GOT3 (cell line): Measurements from ENCODE around the gene SRSF11.
A peak's percentile ranks its signal among the peaks of the same experiment; 100 is the strongest.
"Not testable (repeated sequence)": the region's sequence is repeated elsewhere in the genome, so short reads cannot be mapped to it uniquely, and the experiment has no call there.

Experiments used
- DNase-seq: peaks from one replicate; lab custom pipeline; 2025; ENCODE audit warnings: mixed read lengths; lab: John Stamatoyannopoulos, UW

Gene SRSF11, protein sequence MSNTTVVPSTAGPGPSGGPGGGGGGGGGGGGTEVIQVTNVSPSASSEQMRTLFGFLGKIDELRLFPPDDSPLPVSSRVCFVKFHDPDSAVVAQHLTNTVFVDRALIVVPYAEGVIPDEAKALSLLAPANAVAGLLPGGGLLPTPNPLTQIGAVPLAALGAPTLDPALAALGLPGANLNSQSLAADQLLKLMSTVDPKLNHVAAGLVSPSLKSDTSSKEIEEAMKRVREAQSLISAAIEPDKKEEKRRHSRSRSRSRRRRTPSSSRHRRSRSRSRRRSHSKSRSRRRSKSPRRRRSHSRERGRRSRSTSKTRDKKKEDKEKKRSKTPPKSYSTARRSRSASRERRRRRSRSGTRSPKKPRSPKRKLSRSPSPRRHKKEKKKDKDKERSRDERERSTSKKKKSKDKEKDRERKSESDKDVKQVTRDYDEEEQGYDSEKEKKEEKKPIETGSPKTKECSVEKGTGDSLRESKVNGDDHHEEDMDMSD

DNA sequence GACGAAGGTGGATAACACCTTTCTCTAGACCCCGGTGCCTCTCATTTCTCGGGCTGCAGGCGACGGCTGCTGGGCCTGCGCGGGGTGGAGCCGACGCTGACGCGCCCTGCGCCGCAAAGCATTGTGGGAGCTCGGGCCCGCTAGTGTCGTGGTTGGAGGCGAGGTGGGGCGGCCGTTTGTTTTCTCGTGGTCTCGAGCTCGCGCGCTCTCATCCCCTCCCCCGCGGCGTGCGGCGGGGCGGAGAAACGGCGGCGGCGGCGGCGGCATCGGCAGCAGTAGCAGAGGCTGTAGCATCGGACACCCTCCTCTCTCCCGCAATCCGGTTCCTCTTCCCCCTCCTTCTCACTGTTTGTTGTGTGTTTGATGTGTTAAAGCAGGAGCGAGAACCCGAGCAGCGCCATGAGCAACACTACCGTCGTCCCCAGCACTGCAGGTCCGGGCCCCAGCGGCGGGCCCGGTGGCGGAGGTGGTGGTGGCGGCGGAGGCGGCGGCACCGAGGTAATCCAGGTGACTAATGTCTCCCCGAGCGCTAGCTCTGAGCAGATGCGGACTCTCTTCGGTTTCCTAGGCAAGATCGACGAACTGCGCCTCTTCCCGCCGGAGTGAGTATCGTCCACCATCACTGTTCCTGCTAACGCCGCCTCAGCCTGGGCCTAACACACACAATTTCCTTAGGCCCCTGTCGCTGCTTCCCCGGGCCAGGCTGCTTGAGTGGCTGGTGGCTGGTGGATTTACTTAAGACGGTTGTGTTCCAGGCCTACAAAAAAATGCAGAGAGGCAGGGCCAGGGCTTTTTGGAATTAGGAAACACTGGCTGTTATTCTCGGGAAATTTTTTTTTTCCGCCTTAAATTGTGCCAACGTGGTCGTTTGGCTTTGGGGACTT lies at the start of gene SRSF11:
TSS of gene SRSF11 (plus strand) at position 143 of the 884 bp plus-strand sequence. CDS start at position 400, 257 bp downstream.
- DNase-seq, result peak; percentile 77

DNA sequence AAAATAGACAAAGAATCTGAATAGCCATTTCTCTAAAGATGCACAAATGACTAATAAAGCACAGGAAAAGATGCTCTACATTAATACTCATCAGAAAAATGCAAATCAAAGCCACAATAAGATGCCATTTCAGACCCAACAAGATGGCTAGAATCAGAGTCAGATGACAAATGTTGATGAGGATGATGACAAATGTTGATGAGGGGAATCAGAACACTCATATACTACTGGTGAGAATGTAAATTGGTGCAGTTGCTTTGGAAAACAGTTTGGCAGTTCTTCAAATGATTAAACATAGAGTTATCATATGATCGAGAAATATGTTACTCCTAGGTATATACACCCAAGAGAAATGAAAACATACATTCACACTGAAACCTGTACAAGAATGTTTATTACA lies 49.7 kb upstream of the SRSF11 start:
- no peak for DNase-seq

DNA sequence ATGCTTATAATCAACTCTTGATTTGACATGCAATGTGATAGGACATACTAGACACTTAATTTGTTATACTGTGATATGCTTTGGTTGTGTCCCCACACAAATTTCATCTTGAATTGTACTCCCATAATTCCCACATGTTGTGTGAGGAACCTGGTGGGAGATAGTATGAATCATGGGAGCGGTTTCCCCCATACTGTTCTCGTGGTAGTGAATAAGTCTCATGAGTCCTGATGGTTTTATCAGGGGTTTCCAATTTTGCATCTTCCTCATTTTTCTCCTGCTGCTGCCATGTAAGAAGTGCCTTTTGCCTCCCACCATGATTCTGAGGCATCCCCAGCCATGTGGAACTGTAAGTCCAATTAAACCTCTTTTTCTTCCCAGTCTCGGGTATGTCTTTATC lies 36.0 kb upstream of the SRSF11 start:
- not testable (repeated sequence) for DNase-seq

DNA sequence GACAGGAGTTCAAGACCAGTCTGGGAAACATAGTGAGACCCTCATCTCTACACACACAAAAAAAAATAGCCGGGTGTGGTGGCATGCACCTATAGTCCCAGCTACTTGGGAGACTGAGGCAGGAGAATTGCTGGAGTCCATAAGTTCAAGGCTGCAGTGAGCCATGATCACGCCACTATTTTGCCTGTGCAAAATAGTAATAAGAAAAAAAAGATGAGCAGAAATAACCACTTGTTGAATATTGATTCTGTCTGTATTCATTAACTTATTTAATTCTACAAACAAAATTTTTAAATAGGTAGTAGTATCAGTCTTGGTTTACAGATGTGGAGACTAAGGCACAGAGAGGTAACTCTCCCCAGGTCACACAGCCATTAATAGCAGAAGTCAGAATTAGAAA lies 32.7 kb upstream of the SRSF11 start:
- no peak for DNase-seq

DNA sequence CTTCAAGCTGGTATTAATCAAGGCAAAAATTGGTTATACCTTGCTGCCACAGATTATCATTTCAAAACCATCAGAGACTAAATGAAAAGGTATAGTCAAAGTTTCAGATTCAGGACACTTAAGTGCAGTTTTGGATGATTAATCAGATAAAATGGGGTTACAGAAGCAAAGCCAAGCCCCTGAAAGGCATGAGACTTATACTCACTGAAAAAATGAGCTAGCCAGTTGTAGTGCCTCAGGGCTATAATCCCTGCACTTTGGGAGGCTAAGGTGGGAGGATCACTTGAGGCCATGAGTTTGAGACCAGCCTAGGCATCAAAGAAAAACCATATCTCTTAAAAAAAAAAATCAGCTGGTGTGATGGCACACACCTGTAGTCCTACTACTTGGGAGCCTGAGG lies 31.0 kb upstream of the SRSF11 start:
- no peak for DNase-seq

DNA sequence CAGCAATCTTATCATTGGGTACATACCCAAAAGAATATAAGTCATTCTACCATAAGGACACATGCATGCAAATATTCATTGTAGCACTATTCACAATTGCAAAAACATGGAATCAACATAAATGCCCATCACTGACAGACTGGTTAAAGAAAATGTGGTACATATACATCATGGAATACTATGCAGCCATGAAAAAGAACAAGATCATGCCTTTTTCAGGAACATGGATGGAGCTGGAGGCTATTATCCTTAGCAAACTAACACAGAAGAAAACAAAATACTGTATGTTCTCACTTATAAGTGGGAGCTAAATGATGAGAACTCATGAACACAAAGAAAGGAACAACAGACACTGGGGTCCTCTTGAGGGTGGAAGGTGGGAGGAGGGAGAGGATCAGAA lies 28.7 kb upstream of the SRSF11 start:
- DNase-seq, result not testable (repeated sequence)

DNA sequence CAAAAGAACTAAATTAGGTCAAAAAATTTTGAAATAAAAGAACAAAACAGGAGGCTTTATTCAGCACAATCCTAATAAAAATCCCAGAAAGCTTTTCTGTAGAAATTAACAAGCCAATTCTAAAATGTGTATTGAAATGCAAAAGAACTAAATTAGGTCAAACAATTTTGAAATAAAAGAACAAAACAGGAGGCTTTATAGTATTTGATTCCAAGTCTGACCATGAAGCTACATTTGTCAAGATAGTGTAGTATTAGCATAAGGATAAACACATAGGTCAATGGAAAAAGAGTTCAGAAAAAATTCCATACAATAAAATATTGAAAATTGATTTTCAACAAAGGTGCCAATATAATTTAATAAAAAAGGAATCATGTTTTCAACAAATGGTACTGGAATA lies 26.6 kb upstream of the SRSF11 start:
- DNase-seq, result no peak

DNA sequence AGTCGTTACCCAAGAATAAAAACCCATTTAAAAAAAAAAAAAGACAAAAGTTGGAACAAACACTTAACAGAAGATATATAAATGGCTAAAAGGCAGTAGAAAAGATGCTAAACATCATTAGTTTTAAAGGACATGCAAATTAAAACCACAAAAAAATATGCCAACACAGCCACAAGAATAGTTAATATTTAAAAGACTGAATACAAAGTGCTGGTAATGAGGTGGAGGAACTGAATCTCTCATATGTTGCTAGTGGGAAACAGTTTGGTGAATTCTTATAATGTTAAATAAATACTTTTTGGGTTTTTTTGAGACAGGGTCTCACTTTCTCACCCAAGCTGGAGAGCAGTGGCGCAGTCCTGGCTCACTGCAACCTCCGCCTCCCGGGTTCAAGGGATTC lies 25.8 kb upstream of the SRSF11 start:
- no peak for DNase-seq

DNA sequence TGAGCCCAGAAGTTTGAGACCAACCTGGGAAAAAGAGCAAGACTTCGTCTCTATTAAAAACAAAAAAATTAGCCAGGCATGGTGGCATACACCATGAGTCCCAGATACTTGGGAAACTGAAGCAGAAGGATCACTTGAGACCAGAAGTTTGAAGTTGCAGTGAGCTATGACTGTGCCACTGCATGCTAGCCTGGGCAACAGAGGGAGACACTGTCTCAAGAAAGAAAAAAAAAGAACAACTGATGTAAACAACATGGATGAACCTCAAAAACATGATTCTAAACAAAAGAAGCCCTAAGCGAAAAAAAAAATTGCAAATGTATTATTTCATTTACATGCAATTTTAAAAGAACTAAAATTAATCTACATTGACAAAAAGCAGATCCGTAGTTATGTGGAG lies 24.8 kb upstream of the SRSF11 start:
- no peak for DNase-seq

DNA sequence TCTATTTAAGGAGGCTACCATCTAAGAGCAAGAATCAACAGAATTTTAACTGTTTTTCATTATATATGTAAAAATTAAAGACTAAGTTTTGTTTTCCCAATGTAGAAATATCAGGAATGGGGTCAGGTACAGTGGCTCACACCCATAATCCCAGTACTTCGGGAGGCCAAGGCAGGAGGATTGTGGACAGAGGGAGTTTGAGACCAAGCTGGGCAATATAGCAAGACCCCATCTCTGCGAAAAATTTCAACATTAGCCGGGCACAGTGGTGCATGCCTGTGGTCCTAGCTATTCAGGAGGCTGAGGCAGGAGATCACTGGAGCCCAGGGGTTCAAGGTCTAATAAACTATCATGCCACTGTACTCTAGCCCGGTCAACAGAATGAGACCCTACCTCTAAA lies 21.1 kb upstream of the SRSF11 start:
- no peak for DNase-seq

DNA sequence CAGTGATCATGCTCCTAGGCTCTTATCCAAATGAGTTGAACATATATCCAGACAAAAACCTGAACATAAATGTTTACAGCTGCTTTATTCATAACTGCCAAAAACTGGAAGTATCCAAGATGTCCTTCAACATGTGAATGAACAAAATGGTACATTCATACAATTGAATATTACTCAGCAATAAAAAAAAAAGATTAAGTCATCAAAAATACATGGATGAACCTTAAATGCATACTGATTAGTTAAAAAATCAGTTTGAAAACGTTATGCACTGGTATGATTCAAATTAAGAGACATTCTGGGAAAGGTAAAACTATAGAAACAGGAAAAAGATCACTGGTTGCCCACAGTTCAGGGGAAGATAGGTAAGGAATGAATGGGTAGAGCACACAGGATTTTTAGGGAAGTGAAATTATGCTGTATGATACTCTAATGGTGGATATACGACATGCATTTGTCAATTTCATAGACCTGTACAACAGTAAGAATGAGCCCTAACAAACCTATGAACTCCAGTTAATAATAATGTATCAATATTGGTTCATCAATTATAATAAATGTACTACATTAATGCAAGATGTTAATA lies 18.9 kb upstream of the SRSF11 start:
- no peak for DNase-seq

DNA sequence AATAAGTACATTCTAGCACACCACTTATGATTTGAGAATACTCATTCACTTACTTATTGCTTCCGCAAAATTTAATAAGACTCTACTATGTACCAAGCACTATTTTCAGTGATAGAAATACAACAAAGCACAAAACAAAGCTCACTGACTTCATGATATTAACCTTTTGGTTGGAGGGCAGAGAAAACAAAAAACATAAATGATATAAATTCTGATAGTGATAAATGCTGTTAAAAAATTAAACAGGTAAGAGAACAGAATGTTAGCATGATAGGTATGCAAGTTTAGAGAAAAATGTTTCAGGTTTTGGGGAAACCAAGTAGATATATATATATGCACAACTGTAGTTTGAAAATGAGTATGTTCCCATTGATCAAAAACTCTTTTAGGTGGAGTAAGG lies 17.0 kb upstream of the SRSF11 start:
- DNase-seq, result no peak

DNA sequence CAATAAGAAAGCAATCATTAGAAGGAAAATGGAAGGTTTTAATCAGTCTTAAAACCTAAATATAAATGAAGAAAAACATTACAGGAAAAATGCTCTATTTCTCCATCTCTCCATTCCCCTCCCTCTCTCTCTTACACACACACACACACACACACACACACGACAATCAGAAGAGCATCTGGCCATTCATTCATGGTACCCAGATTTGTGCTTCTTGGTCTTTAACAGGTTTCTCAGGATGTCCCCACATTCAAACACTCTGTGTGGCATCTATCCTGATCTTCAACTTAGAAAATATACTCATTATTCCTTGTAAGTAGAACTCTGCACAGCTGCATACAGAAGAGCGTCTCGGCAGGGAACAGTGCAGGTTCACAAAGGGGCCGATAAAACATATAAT lies 16.6 kb upstream of the SRSF11 start:
- no peak for DNase-seq

DNA sequence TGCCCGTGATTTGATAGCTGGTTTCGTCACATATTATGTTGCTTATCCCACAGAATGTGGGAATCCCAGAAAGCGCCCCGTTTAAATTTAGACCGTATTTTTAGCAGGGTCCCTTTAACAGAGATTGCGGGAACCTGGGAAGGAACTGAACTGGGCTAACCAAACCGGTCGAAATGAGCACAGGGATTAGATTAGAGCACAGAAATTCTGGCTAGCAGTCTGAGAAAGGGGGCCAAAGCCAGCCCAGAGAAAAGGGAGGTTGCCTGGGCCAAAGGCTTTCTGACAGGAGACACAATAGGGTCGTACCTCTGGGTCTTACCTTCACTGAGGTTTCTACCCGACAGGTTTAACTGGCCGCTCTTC lies 16.1 kb upstream of the SRSF11 start:
- no peak for DNase-seq

DNA sequence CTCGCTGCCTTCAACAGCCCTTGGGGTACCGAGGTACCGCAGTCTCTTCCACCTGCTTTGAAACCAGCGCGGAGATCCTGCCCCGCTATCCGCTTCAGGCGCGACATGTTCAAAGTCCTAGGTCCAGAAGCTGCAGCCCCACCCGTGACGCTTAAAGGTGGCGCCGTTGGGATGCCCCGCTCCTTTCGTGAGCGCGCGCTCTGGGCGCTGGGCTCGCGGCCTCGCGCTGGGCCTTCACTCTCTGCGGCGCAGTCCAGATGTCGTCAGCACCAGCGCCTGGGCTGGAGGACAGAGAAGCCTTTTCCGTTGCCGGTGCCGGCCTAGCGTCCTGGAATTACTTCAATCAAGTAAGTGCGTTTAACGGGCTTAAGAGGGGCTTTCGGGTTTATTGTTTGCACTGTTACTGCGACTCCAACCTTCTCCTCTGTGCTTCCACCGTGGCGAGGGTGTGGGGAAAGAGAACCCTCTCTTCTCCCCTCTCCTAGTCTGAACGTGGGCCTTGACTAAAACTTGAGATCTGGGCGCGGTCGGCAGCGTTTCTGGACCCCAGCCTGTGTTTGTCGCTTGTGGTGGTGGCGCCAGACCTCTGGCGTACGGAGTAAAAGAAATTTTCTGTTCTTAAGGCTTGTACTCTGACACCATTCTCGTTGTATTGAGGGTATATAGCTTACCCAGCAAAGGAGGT lies 15.6 kb upstream of the SRSF11 start, which contains the start of gene LRRC40:
TSS of gene LRRC40 (minus strand) at position 146 of the 685 bp plus-strand sequence. CDS start at position 107, 39 bp downstream.
- peak; percentile 81 for DNase-seq

DNA sequence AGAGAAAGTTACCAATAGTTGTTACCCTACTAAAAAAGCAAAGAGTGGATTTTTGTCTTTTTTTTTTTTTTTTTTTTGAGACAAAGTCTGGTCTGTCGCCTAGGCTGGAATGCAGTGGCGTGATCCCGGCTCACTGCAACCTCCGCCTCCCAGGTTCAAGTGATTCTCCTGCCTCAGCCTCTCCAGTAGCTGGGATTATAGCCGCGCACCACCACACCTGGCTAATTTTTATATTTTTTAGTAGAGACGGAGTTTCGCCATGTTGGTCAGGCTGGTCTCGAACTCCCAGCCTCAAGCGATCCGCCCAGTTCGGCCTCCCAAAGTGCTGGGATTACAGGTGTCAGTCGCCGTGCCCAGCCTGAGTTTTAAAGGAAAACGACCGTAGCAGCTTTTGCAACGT lies 14.3 kb upstream of the SRSF11 start:
- not testable (repeated sequence) for DNase-seq

DNA sequence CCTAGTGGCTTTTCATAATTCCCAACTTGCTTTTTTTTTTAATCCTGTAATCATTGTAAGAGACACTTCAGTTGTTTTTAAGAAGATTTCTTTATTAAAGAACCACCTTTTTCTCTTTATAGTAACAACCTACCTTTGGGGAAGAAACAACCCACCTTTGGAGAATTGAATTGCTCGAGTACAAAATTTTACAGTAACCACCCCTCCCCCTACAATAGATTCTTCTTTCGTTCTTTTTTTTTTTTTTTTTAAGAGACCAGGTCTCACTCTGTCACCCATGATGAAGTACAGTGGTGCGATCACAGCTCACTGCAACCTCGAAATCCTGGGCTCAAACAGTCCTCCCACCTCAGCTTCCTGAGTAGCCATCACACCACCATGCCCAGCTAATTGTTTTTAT lies 13.7 kb upstream of the SRSF11 start:
- no peak for DNase-seq

DNA sequence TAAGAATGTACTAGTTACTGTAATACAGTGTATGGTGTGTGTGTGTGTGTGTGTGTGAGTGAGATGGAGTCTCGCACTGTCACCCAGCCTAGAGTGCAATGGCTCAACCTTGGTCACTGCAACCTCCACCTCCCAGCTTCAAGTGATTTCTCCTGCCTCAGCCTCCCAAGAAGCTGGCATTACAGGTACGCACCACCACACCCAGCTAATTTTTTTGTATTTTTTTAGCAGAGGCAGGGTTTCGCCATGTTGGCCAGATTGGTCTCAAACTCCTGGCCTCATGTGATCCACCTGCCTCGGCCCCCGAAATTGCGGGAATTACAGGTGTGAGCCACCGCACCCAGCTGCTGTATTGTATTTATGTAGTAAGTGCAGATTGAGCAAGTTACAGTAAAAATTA lies 12.9 kb upstream of the SRSF11 start:
- DNase-seq, result no peak

DNA sequence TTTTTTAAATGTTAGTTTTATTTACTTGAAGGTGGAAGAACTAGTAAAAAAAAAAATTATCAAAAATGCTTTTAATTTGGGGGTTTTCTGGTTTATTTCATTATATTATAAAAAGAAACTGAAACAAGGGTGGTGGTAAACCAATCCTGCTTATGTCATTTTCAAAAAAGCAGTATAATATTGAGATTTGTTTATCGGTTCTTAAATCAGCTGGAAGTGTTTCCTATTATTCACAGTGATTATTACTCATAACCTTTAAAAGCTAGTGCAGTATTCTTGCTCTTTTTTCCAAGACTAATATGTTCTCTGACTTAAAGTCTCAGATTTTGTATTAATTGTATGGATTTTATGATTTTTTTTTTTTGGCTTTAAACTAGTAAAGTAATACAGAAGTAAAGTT lies 10.4 kb upstream of the SRSF11 start:
- no peak for DNase-seq

DNA sequence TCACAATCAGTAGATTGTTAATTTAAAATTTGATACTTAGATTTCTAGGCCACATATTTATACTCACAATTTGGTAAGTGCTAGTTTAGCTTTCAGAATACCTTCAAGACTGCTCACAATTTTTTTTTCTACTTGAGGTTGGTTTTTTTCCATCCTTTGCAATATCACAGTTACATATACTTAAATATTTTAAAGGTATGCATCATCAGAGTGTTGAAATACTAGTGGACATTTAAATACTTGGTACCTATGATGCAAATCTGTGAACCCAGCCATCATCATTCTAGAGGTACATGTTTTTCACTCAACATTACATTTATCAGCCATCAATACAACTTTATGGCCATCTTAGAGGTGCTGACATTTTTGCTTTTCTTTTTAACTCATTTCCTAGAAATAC lies 9.6 kb upstream of the SRSF11 start:
- no peak for DNase-seq

DNA sequence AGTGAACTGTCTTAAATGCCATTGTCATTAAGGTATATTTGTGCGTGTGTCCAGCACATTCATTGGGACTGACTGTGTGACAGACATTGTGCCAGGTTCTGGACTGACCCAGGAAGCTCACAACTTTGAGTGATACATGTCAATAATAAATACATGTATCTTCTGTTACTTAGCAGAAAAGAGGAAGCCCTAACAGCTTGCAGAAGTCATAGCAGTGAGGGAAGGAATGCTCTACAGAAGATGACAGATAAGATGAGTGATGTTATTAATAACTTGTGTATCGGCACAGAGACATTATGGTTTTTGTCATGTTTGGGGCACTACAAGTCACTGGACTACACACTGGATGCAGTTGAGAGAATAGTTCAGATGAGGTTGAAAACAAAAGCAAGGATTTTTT lies 1.2 kb upstream of the SRSF11 start:
- no peak for DNase-seq
